K562 (cell line): ENCODE data around the gene ZNF652.

ENCODE experiments used
- CTCF ChIP-seq, 3 experiments: IDR thresholded peaks in 2 of 3; conservative IDR thresholded peaks in 1 of 3; 2 replicates each; pipeline ENCODE4 v1.5.1; 2011 to 2012; ENCODE audit warnings: low read length in 3 of 3, mild to moderate bottlenecking in 3 of 3, control low read depth in 2 of 3, improper control_type of control experiment in 1 of 3, inconsistent platforms in 1 of 3, low read depth in 1 of 3, mixed read lengths in 1 of 3, moderate library complexity in 1 of 3; ENCODE audit not compliant: insufficient read depth in 2 of 3
- RBM22 ChIP-seq: fragments of 200-400 bp; formaldehyde crosslinking; IDR thresholded peaks from 2 replicates; pipeline ENCODE4 v1.6.1; 2018; ENCODE audit warnings: low read length, low read depth; ENCODE audit not compliant: poor library complexity, severe bottlenecking

GRCh38 chr17:49287481-49287880, 74.6 kb downstream of the ZNF652 start:
- TF ChIP-seq CTCF (IDR thresholded peaks at IDR 0.05 in 2 of 3, conservative IDR thresholded peaks at IDR 0.05 in 1 of 3; ENCODE audit: insufficient read depth in 2 of 3, low read depth in 1 of 3, low read length in 3 of 3) (no peak), RBM22 (no peak)
